Endodermal cell (in vitro differentiated cells): Measurements from ENCODE around the gene RELT. TPM values are rescaled to one million over a fixed set of nuclear protein-coding genes. Genes with fewer than 3 reads are reported as not detected.
A peak's percentile ranks its signal among the peaks of the same experiment; 100 is the strongest.

Experiments
- DNase-seq: peaks from one replicate; pipeline ENCODE4 v3.0.0-alpha.2; 2017
- H3K27ac ChIP-seq: 2 replicates; pipeline ENCODE4 v1.5.1; 2013; ENCODE audit warnings: mild to moderate bottlenecking, low read depth, low read length, moderate library complexity
- H3K27me3 ChIP-seq: 2 replicates; pipeline ENCODE4 v1.6.1; 2013; ENCODE audit warnings: mild to moderate bottlenecking, low read length, moderate library complexity; ENCODE audit not compliant: insufficient read depth, control insufficient read depth, poor library complexity, severe bottlenecking
- H3K36me3 ChIP-seq: 2 replicates; pipeline ENCODE4 v1.7.0; 2013; ENCODE audit warnings: mild to moderate bottlenecking, low read length, moderate library complexity; ENCODE audit not compliant: control insufficient read depth, insufficient read depth
- H3K4me1 ChIP-seq: one replicate; pipeline ENCODE4 v1.7.0; 2013; ENCODE audit warnings: low read length; ENCODE audit not compliant: control insufficient read depth, insufficient read depth
- H3K4me3 ChIP-seq: 2 replicates; pipeline ENCODE4 v1.5.1; 2013; ENCODE audit warnings: mild to moderate bottlenecking, low read length, moderate library complexity
- H3K9ac ChIP-seq: 2 replicates; pipeline ENCODE4 v1.6.1; 2013; ENCODE audit warnings: mild to moderate bottlenecking, low read length, moderate library complexity; ENCODE audit not compliant: poor library complexity, severe bottlenecking; ENCODE audit errors: extremely low read depth
- H3K9me3 ChIP-seq: 2 replicates; pipeline ENCODE4 v1.6.1; 2013; ENCODE audit warnings: mild to moderate bottlenecking, low read length, moderate library complexity; ENCODE audit not compliant: control insufficient read depth
- H3K27ac Mint-ChIP-seq: 2 replicates; pipeline ENCODE4 v1.8.0; 2020; ENCODE audit warnings: mixed read lengths
- H3K27me3 Mint-ChIP-seq: 2 replicates; pipeline ENCODE4 v1.8.0; 2021; ENCODE audit warnings: mild to moderate bottlenecking, mixed read lengths; ENCODE audit not compliant: insufficient read depth
- H3K36me3 Mint-ChIP-seq: 2 replicates; pipeline ENCODE4 v1.8.0; 2020; ENCODE audit warnings: low read depth, mixed read lengths
- H3K4me1 Mint-ChIP-seq: 2 replicates; pipeline ENCODE4 v1.8.0; 2020; ENCODE audit warnings: mixed read lengths
- H3K4me3 Mint-ChIP-seq: 2 replicates; pipeline ENCODE4 v1.8.0; 2020; ENCODE audit warnings: mild to moderate bottlenecking, moderate library complexity, mixed read lengths
- H3K9me3 Mint-ChIP-seq: 2 replicates; pipeline ENCODE4 v1.8.0; 2020; ENCODE audit warnings: mild to moderate bottlenecking, mixed read lengths
- CTCF ChIP-seq: fragments of 200-600 bp; sonication (generic); conservative IDR thresholded peaks from 2 replicates; pipeline ENCODE4 v1.5.0; 2021; ENCODE audit warnings: antibody characterized with exemption, mild to moderate bottlenecking
- WGBS, 2 experiments: methylation state at CpG; one replicate each; pipeline versions ENCODE4 v1.1.5 to v1.1.7; 2013; ENCODE audit warnings: missing lambda C conversion rate in 2 of 2, mixed read lengths in 1 of 2; ENCODE audit not compliant: insufficient coverage in 1 of 2, insufficient read length in 1 of 2; 5-methylcytosine and 5-hydroxymethylcytosine counted together
- long read RNA-seq, 4 experiments: library from polyadenylated mRNA in 2 of 4; library from RNA in 1 of 4; library from capped mRNA in 1 of 4; stranded (forward) in 3 of 4; unstranded in 1 of 4; transcript quantifications; one replicate each; pipeline ENCODE4 v2.0.0, GENCODE V29; 2020 to 2021; ENCODE audit warnings: inconsistent platforms in 1 of 4
- polyA plus RNA-seq, 2 experiments: library from polyadenylated mRNA; stranded (reverse); fragments of 50-300 nt; gene quantifications; one replicate each; pipeline ENCODE4 v1.2.3, GENCODE V29; 2013
- total RNA-seq, 2 donors: library from RNA; stranded (reverse); fragmentation: NEBNext Ultra II Directional in 1 of 2; extraction: Animal tissue kit (Norgen Biotek cat#: 25700) in 1 of 2; gene quantifications; 2 replicates in 1 of 2; 3 replicates in 1 of 2; pipeline ENCODE4 v1.2.1, GENCODE V29; 2021

RELT gene
- total RNA-seq, result 1 to 10 TPM; 6.9 to 8.9 TPM
- 7.8 TPM for polyA plus RNA-seq (2013, experiment 1 of 2)
- 8.4 TPM for polyA plus RNA-seq (2013, experiment 2 of 2)
- long read RNA-seq, experiment 1, partial matches to known transcripts, result 0 of 3 reads
- long read RNA-seq, experiment 1, other reads (novel, unspliced or antisense), result 2 of 3 reads
- long read RNA-seq, experiment 2, transcript RELT-201 (11 exons, 3,535 nt), result major isoform, 9 of 11 reads
- long read RNA-seq, experiment 2, partial matches to known transcripts, result 0 of 11 reads
- long read RNA-seq, experiment 2, other reads (novel, unspliced or antisense), result 2 of 11 reads
- long read RNA-seq, experiment 3, transcript RELT-201 (11 exons, 3,535 nt), result major isoform, 26 of 29 reads
- long read RNA-seq, experiment 3, partial matches to known transcripts, result 1 of 29 reads
- long read RNA-seq, experiment 3, other reads (novel, unspliced or antisense), result 2 of 29 reads
- long read RNA-seq, experiment 4, partial matches to known transcripts, result 0 of 1 reads
- long read RNA-seq, experiment 4, other reads (novel, unspliced or antisense), result 1 of 1 reads

- 0 to 1% methylated on average over 5 to 96 of the region's 96 CpGs for WGBS, 2 experiments
- H3K27me3 Mint-ChIP-seq, result peaks cover 7% of the 10 kb centered on the region
Measured at GRCh38 chr11:73376160-73376802, at the start of gene RELT. TSS of gene RELT (plus strand) at chr11:73376399. CDS start at chr11:73389137, 12,738 bp downstream.

GRCh38 chr11:73326929-73327811 is 49.0 kb upstream of the RELT start:
- Mint-ChIP-seq H3K27me3 (no peaks in the 10 kb centered on the region), H3K27ac (no peak overlapping the region), H3K4me3 (no peak overlapping the region), H3K4me1 (peaks cover 22% of the 10 kb centered on the region), H3K9me3 (no peaks in the 10 kb centered on the region), H3K36me3 (peaks cover 4% of the 10 kb centered on the region)
- no peak overlapping the region for H3K27ac ChIP-seq
- H3K9ac ChIP-seq, result no peak overlapping the region
- H3K9me3 ChIP-seq, result no peaks in the 10 kb centered on the region
- H3K27me3 ChIP-seq, result no peaks in the 10 kb centered on the region
- no peak overlapping the region for H3K4me3 ChIP-seq
- no peaks in the 10 kb centered on the region for H3K36me3 ChIP-seq
- TF ChIP-seq CTCF, result no peak
- WGBS, 2 experiments, result 89 to 92% methylated on average over 10 of the region's 10 CpGs
- peaks cover 8% of the 10 kb centered on the region for H3K4me1 ChIP-seq
- no peak for DNase-seq

More at GRCh38 chr11:73376160-73376802, at the start of gene RELT:
- Histone ChIP-seq H3K36me3 (no peaks in the 10 kb centered on the region), H3K27me3 (no peaks in the 10 kb centered on the region), H3K4me3 (peak within 1 kb of the TSS; percentile 78), H3K9ac (peak within 1 kb of the TSS; percentile 62), H3K27ac (peak within 1 kb of the TSS; percentile 57), H3K4me1 (peaks cover 4% of the 10 kb centered on the region), H3K9me3 (no peaks in the 10 kb centered on the region)
- Mint-ChIP-seq H3K36me3 (no peaks in the 10 kb centered on the region), H3K27ac (peak within 1 kb of the TSS; percentile 14), H3K9me3 (no peaks in the 10 kb centered on the region), H3K4me3 (peak within 1 kb of the TSS; percentile 74), H3K4me1 (peaks cover 10% of the 10 kb centered on the region)
- peak; percentile 98 for DNase-seq
- TF ChIP-seq CTCF, result peak; percentile 90

GRCh38 chr11:73327812-73328364 is 48.3 kb upstream of the RELT start:
- Histone ChIP-seq H3K9me3 (no peaks in the 10 kb centered on the region), H3K36me3 (no peaks in the 10 kb centered on the region), H3K27ac (no peak overlapping the region), H3K27me3 (no peaks in the 10 kb centered on the region), H3K9ac (no peak overlapping the region), H3K4me3 (no peak overlapping the region), H3K4me1 (peaks cover 8% of the 10 kb centered on the region)
- Mint-ChIP-seq H3K27ac (no peak overlapping the region), H3K9me3 (no peaks in the 10 kb centered on the region), H3K4me3 (no peak overlapping the region), H3K36me3 (peaks cover 4% of the 10 kb centered on the region), H3K27me3 (peaks cover 2% of the 10 kb centered on the region), H3K4me1 (peaks cover 25% of the 10 kb centered on the region)
- TF ChIP-seq CTCF, result no peak
- 72 to 75% methylated on average over 3 to 4 of the region's 4 CpGs for WGBS, 2 experiments
- no peak for DNase-seq
